GM10248 (cell line): ENCODE results near the gene RCOR1.
"Not testable (repeated sequence)": the region's sequence is repeated elsewhere in the genome, so short reads cannot be mapped to it uniquely, and the experiment has no call there.

Experiments used
- CTCF ChIA-PET: fragments of 300-600 bp; sonication (Branson Sonifier 250); formaldehyde crosslinking; extraction: SDS; loops from one replicate; lab custom pipeline; 2021; ENCODE audit warnings: antibody characterized with exemption; lab: Yijun Ruan, JAX
- POLR2A ChIA-PET: fragments of 350-650 bp; sonication (Branson Sonifier 250); formaldehyde crosslinking; extraction: SDS; loops from one replicate; lab custom pipeline; 2020; ENCODE audit warnings: antibody characterized with exemption; lab: Yijun Ruan, JAX
- DNase-seq: peaks from one replicate; pipeline ENCODE4 v3.0.0; 2012; ENCODE audit errors: extremely low spot score
- CTCF ChIP-seq: IDR thresholded peaks from 2 replicates; pipeline ENCODE4 v1.5.1; 2012; ENCODE audit warnings: mild to moderate bottlenecking, low read depth; ENCODE audit errors: extremely low read depth, missing control alignments, control extremely low read depth

RCOR1 gene

GRCh38 chr14:102626530-102626929 lies 34.1 kb downstream of the RCOR1 start:
- ChIA-PET POLR2A (no interaction called here), CTCF (interaction anchor here (1.3 to 2.4 kb wide), 3 partner anchors 10 to 32 kb away, joined by 3 to 6 read pairs (median 5); no protein-coding TSS in a partner anchor)
- DNase-seq, result no peak
- no peak for TF ChIP-seq CTCF

- no peak for TF ChIP-seq CTCF
- ChIA-PET CTCF (interaction anchor here (0.8 to 2.1 kb wide), 4 partner anchors 11 to 66 kb away, joined by 4 to 7 read pairs (median 5); no protein-coding TSS in a partner anchor), POLR2A (no interaction called here)
- no peak for DNase-seq
Measured at GRCh38 chr14:102629011-102629444, 36.6 kb downstream of the RCOR1 start.

GRCh38 chr14:102629808-102630350 lies 37.4 kb downstream of the RCOR1 start:
- ChIA-PET POLR2A (no interaction called here), CTCF (interaction anchor here (0.8 to 2.0 kb wide), 3 partner anchors 12 to 65 kb away, joined by 4 to 6 read pairs (median 4); no protein-coding TSS in a partner anchor)
- no peak for TF ChIP-seq CTCF
- DNase-seq, result no peak

- TF ChIP-seq CTCF, result no peak
- ChIA-PET CTCF (interaction anchor here (1.3 to 2.0 kb wide), 2 partner anchors 12 to 64 kb away, joined by 4 to 6 read pairs; no protein-coding TSS in a partner anchor), POLR2A (interaction anchor here (0.6 kb wide), 1 partner anchor 13 kb away, joined by 10 read pairs; no protein-coding TSS in a partner anchor)
- DNase-seq, result no peak
Measured at GRCh38 chr14:102630405-102630804, 38.0 kb downstream of the RCOR1 start.

- POLR2A ChIA-PET, result interaction anchor here (0.6 kb wide), 1 partner anchor 13 kb away, joined by 10 read pairs; no protein-coding TSS in a partner anchor
- CTCF ChIA-PET, result interaction anchor here (2.0 kb wide), 1 partner anchor 13 kb away, joined by 6 read pairs; no protein-coding TSS in a partner anchor
- no peak for TF ChIP-seq CTCF
- DNase-seq, result no peak
Measured at GRCh38 chr14:102630881-102631280, 38.4 kb downstream of the RCOR1 start.

GRCh38 chr14:102633906-102634595 lies 41.6 kb downstream of the RCOR1 start:
- CTCF ChIA-PET, result interaction anchor here (0.9 to 1.8 kb wide), 2 partner anchors 10 to 39 kb away, joined by 4 to 5 read pairs; no protein-coding TSS in a partner anchor
- DNase-seq, result no peak
- TF ChIP-seq CTCF, result no peak
- POLR2A ChIA-PET, result no interaction called here

- CTCF ChIA-PET, result interaction anchor here (1.3 to 1.4 kb wide), 2 partner anchors 9 to 20 kb away, joined by 3 to 4 read pairs; no protein-coding TSS in a partner anchor
- POLR2A ChIA-PET, result not testable (repeated sequence)
Measured at GRCh38 chr14:102639611-102640010, 47.2 kb downstream of the RCOR1 start.

More at GRCh38 chr14:102639611-102640010, 47.2 kb downstream of the RCOR1 start:
- DNase-seq, result not testable (repeated sequence)
